A673 (cell line): ENCODE measurements around the gene AKR1C8.

Experiments
- CTCF ChIP-seq: fragments of 300-800, 200-600 bp; sonication (generic); conservative IDR thresholded peaks from 2 replicates; pipeline ENCODE4 v1.5.1; 2017; ENCODE audit warnings: low read depth, mild to moderate bottlenecking, antibody characterized with exemption, low read length, moderate library complexity, mixed read lengths
- EZH2 ChIP-seq: fragments of 200-600 bp; sonication (generic); IDR thresholded peaks from 2 replicates; pipeline ENCODE4 v1.6.1; 2017; ENCODE audit warnings: borderline replicate concordance, low read depth, mild to moderate bottlenecking, mixed read lengths, antibody characterized with exemption, low read length; ENCODE audit not compliant: poor library complexity, severe bottlenecking

- no peak for TF ChIP-seq CTCF
- no peak for TF ChIP-seq EZH2
Observed at GRCh38 chr10:5147981-5148677, 36.8 kb downstream of the AKR1C8 start.
